Measurements from ENCODE around the gene ASTN2. TPM values are rescaled to one million over a fixed set of nuclear protein-coding genes. Genes with fewer than 3 reads are reported as not detected.

The ASTN2 gene
- total RNA-seq, 6 experiments from 2014 or later, result 0.91 to 3.1 (median 2.5) TPM

DNA sequence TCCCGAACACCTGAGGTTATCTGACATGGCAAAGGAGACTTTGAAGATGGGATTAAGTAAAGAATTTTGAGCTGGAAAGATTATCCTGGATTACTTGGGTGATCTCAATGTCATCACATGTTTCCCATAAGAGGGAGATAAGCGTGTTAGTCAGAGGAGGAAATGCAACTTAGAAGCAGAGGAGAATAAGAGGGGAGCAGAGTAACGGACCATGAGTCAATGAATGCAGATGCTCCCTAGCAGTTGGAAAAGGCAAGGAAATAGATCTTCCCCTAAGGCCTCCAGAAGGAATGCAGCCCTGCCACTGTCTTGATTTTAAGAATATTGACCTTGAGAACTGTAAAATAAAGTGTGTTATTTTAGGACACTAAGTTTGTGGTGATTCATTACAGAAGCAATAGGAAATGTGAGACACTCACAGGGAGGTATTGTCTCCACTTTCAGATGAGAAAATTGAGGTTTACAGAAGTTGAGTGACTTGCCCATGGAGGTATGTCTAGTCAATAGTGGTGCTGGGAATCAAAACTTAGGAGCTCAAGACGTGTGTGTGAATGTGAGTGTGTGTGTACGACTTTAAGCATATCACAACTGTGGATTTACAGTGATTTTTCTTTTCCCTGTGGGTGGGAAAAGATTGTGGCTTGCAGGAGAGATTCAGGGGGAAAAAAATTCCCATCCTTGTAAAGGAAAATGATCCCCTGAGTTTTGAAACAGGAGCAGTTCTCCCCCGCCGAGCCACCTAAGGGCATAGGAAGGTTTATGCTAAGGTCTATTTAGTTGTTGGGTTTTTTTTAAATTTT, 602.4 kb downstream of the ASTN2 start:
- 48% methylated on average over 7 of the region's 7 CpGs for WGBS (ENCODE audit: insufficient coverage, low coverage, low lambda C conversion rate, missing lambda C conversion rate)
- intact Hi-C loops (cut with DNase I), result no loop called here
- Histone ChIP-seq H3K36me3 (no peaks in the 10 kb centered on the region), H3K27ac (no peak overlapping the region), H3K4me3 (no peak overlapping the region), H3K4me1 (no peaks in the 10 kb centered on the region), H3K27me3 (no peaks in the 10 kb centered on the region), H3K9me3 (no peaks in the 10 kb centered on the region)
- TF ChIP-seq CTCF (IDR thresholded peaks at IDR 0.05), result no peak
- TF ChIP-seq POLR2A (IDR thresholded peaks at IDR 0.05), result no peak
- DNase-seq, result no peak
- no peak for ATAC-seq

- DNase-seq (no peak), ATAC-seq (no peak)
- Histone ChIP-seq H3K9me3 (no peaks in the 10 kb centered on the region), H3K4me3 (no peak overlapping the region), H3K27me3 (no peaks in the 10 kb centered on the region), H3K36me3 (no peaks in the 10 kb centered on the region), H3K4me1 (no peaks in the 10 kb centered on the region), H3K27ac (no peak overlapping the region)
- intact Hi-C loops (cut with DNase I), result no loop called here
- 67% methylated on average over 5 of the region's 5 CpGs for WGBS (ENCODE audit: insufficient coverage, low coverage, low lambda C conversion rate, missing lambda C conversion rate)
- no peak for TF ChIP-seq POLR2A (IDR thresholded peaks at IDR 0.05)
- TF ChIP-seq CTCF (IDR thresholded peaks at IDR 0.05), result no peak
Observed at GRCh38 chr9:116809656-116810055, 605.2 kb downstream of the ASTN2 start.

- DNase-seq (no peak), ATAC-seq (no peak)
- Histone ChIP-seq H3K27ac (no peak overlapping the region), H3K36me3 (no peaks in the 10 kb centered on the region), H3K4me3 (no peak overlapping the region), H3K9me3 (no peaks in the 10 kb centered on the region), H3K4me1 (no peaks in the 10 kb centered on the region), H3K27me3 (no peaks in the 10 kb centered on the region)
- no peak for TF ChIP-seq CTCF (IDR thresholded peaks at IDR 0.05)
- no peak for TF ChIP-seq POLR2A (IDR thresholded peaks at IDR 0.05)
- 22% methylated on average over 1 of the region's 1 CpG for WGBS (ENCODE audit: insufficient coverage, low coverage, low lambda C conversion rate, missing lambda C conversion rate)
- intact Hi-C loops (cut with DNase I), result no loop called here
Observed at GRCh38 chr9:116806075-116806474, 608.8 kb downstream of the ASTN2 start.

- ATAC-seq, result no peak
- DNase-seq, result no peak
- Histone ChIP-seq H3K27me3 (no peaks in the 10 kb centered on the region), H3K9me3 (no peaks in the 10 kb centered on the region), H3K4me3 (no peak overlapping the region), H3K27ac (no peak overlapping the region), H3K4me1 (no peaks in the 10 kb centered on the region), H3K36me3 (no peaks in the 10 kb centered on the region)
- intact Hi-C loops (cut with DNase I), result no loop called here
- 0% methylated on average over 1 of the region's 1 CpG for WGBS (ENCODE audit: insufficient coverage, low coverage, low lambda C conversion rate, missing lambda C conversion rate)
- TF ChIP-seq CTCF (IDR thresholded peaks at IDR 0.05), result no peak
- no peak for TF ChIP-seq POLR2A (IDR thresholded peaks at IDR 0.05)
Observed at GRCh38 chr9:116800885-116801284, 614.0 kb downstream of the ASTN2 start.

Data from right lobe of liver (tissue), 6 donors.